Measurements from ENCODE around the gene SWSAP1.

SWSAP1 gene

GRCh38 chr19:11363881-11364280 is 10.6 kb upstream of the SWSAP1 start:
- Histone ChIP-seq H2AFZ (ENCODE audit: low read length) (no peak overlapping the region), H3K27ac (ENCODE audit: low read depth, low read length, poor library complexity, severe bottlenecking) (no peak overlapping the region), H3K79me2 (ENCODE audit: insufficient read depth, low read length) (no peaks in the 10 kb centered on the region), H3K9me2 (ENCODE audit: low read depth, low read length) (no peaks in the 10 kb centered on the region), H3K4me2 (ENCODE audit: low read length) (no peak overlapping the region), H3K4me1 (ENCODE audit: insufficient read depth, low read length, severe bottlenecking) (no peaks in the 10 kb centered on the region), H3K27me3 (ENCODE audit: insufficient read depth, low read length) (no peaks in the 10 kb centered on the region), H4K20me1 (ENCODE audit: insufficient read depth, low read length) (no peaks in the 10 kb centered on the region), H3K4me3 (ENCODE audit: low read depth, low read length, poor library complexity, severe bottlenecking) (no peak overlapping the region), H3K9ac (ENCODE audit: low read length) (no peak overlapping the region), H3F3A (ENCODE audit: insufficient read depth, low read length) (no peaks in the 10 kb centered on the region), H3K36me3 (ENCODE audit: insufficient read depth, low read length) (peaks cover 3% of the 10 kb centered on the region; the same call in 1 of the 2 replicates), H3K9me3 (ENCODE audit: low read length) (no peaks in the 10 kb centered on the region)
- no peak for TF ChIP-seq CTCF (IDR thresholded peaks at IDR 0.05; ENCODE audit: low read length)
- TF ChIP-seq EZH2 (IDR thresholded peaks at IDR 0.05; ENCODE audit: borderline replicate concordance, low read length), result no peak

GRCh38 chr19:11364296-11364904 is 10.1 kb upstream of the SWSAP1 start:
- H3K27me3 ChIP-seq (ENCODE audit: insufficient read depth, low read length), result no peaks in the 10 kb centered on the region
- TF ChIP-seq EZH2 (IDR thresholded peaks at IDR 0.05; ENCODE audit: borderline replicate concordance, low read length) (no peak), CTCF (IDR thresholded peaks at IDR 0.05; ENCODE audit: low read length) (no peak)
- no peak overlapping the region for H3K9ac ChIP-seq (ENCODE audit: low read length)
- H3K79me2 ChIP-seq (ENCODE audit: insufficient read depth, low read length), result no peaks in the 10 kb centered on the region
- no peak overlapping the region for H3K27ac ChIP-seq (ENCODE audit: low read depth, low read length, poor library complexity, severe bottlenecking)
- no peaks in the 10 kb centered on the region for H4K20me1 ChIP-seq (ENCODE audit: insufficient read depth, low read length)
- no peak overlapping the region for H3K4me2 ChIP-seq (ENCODE audit: low read length)
- no peaks in the 10 kb centered on the region for H3K9me3 ChIP-seq (ENCODE audit: low read length)
- H3F3A ChIP-seq (ENCODE audit: insufficient read depth, low read length), result no peaks in the 10 kb centered on the region
- peaks cover 3% of the 10 kb centered on the region; the same call in 1 of the 2 replicates for H3K36me3 ChIP-seq (ENCODE audit: insufficient read depth, low read length)
- no peak overlapping the region for H2AFZ ChIP-seq (ENCODE audit: low read length)
- H3K4me3 ChIP-seq (ENCODE audit: low read depth, low read length, poor library complexity, severe bottlenecking), result no peak overlapping the region
- H3K9me2 ChIP-seq (ENCODE audit: low read depth, low read length), result no peaks in the 10 kb centered on the region
- H3K4me1 ChIP-seq (ENCODE audit: insufficient read depth, low read length, severe bottlenecking), result no peaks in the 10 kb centered on the region

- Histone ChIP-seq H3K36me3 (ENCODE audit: insufficient read depth, low read length) (peaks cover 3% of the 10 kb centered on the region; the same call in 1 of the 2 replicates), H3K4me1 (ENCODE audit: insufficient read depth, low read length, severe bottlenecking) (no peaks in the 10 kb centered on the region), H3K9me3 (ENCODE audit: low read length) (no peaks in the 10 kb centered on the region), H3K4me3 (ENCODE audit: low read depth, low read length, poor library complexity, severe bottlenecking) (no peak overlapping the region), H3K9me2 (ENCODE audit: low read depth, low read length) (no peaks in the 10 kb centered on the region), H2AFZ (ENCODE audit: low read length) (no peak overlapping the region), H3K27me3 (ENCODE audit: insufficient read depth, low read length) (no peaks in the 10 kb centered on the region), H3K27ac (ENCODE audit: low read depth, low read length, poor library complexity, severe bottlenecking) (no peak overlapping the region), H3K9ac (ENCODE audit: low read length) (no peak overlapping the region), H4K20me1 (ENCODE audit: insufficient read depth, low read length) (no peaks in the 10 kb centered on the region), H3K4me2 (ENCODE audit: low read length) (no peak overlapping the region), H3K79me2 (ENCODE audit: insufficient read depth, low read length) (no peaks in the 10 kb centered on the region), H3F3A (ENCODE audit: insufficient read depth, low read length) (no peaks in the 10 kb centered on the region)
- TF ChIP-seq CTCF (IDR thresholded peaks at IDR 0.05; ENCODE audit: low read length), result no peak
Observed at GRCh38 chr19:11364935-11365334, 9.5 kb upstream of the SWSAP1 start.
